Measurements from ENCODE around the gene SDK1.
"Not testable (repeated sequence)": the region's sequence is repeated elsewhere in the genome, so short reads cannot be mapped to it uniquely, and the experiment has no call there.

The SDK1 gene

DNA sequence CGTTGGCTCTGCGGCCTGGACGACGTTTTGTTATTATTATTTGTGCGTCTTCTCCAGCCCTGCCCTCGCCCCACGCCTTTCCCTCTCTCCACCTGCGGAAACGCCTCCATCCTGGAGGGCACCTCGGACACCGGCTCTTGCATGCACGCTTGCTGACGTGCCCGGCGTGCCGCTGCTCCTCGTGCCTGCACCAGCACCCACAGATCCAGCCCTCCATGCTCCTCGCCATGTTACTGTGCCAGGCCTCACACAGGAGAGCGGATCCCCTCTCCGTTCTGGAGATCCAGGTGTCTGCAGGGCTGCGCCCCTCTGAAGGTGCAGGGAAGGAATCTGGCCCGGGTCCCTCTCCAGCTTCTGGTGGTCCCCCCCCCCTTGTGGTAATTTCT is 1007.1 kb downstream of the SDK1 start:
- no peak overlapping the region for H3K4me3 ChIP-seq (ENCODE audit: low read depth, low read length)
- TF ChIP-seq, protein P1, sequence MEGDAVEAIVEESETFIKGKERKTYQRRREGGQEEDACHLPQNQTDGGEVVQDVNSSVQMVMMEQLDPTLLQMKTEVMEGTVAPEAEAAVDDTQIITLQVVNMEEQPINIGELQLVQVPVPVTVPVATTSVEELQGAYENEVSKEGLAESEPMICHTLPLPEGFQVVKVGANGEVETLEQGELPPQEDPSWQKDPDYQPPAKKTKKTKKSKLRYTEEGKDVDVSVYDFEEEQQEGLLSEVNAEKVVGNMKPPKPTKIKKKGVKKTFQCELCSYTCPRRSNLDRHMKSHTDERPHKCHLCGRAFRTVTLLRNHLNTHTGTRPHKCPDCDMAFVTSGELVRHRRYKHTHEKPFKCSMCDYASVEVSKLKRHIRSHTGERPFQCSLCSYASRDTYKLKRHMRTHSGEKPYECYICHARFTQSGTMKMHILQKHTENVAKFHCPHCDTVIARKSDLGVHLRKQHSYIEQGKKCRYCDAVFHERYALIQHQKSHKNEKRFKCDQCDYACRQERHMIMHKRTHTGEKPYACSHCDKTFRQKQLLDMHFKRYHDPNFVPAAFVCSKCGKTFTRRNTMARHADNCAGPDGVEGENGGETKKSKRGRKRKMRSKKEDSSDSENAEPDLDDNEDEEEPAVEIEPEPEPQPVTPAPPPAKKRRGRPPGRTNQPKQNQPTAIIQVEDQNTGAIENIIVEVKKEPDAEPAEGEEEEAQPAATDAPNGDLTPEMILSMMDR (IDR thresholded peaks at IDR 0.05; ENCODE audit: control insufficient read depth, extremely low read depth, insufficient read depth) = no peak
- no peak for DNase-seq (ENCODE audit: low read depth)

DNA sequence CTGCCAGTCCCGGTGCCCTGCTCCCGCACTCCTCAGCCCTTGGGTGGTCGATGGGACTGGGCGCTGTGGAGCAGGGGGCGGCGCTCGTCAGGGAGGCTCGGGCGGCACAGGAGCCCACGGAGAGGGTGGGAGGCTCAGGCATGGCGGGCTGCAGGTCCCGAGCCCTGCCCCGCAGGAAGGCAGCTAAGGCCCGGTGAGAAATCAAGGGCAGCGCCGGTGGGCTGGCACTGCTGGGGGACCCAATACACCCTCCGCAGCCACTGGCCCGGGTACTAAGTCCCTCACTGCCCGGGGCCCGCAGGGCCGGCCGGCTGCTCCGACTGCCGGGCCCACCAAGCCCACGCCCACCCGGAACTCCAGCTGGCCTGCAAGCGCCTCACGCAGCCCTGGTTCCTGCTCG is 1012.9 kb downstream of the SDK1 start:
- H3K4me3 ChIP-seq (ENCODE audit: low read depth, low read length); DNase-seq (ENCODE audit: low read depth): not testable (repeated sequence)

DNA sequence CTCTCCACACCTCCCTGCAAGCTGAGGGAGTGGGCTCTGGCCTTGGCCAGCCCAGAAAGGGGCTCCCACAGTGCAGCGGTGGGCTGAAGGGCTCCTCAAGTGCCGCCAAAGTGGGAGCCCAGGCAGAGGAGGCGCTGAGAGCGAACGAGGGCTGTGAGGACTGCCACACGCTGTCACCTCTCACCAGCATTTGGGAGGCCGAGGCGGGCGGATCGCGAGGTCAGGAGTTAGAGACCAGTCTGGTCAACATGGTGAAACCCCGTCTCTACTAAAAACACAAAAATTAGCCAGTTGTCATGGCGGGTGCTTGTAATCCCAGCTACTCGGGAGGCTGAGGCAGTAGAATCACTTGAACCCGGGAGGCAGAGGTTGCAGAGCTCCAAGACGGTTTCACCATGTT is 1013.3 kb downstream of the SDK1 start:
- not testable (repeated sequence) for DNase-seq (ENCODE audit: low read depth); H3K4me3 ChIP-seq (ENCODE audit: low read depth, low read length)
